ENCODE data around the gene MEAF6.

DNA sequence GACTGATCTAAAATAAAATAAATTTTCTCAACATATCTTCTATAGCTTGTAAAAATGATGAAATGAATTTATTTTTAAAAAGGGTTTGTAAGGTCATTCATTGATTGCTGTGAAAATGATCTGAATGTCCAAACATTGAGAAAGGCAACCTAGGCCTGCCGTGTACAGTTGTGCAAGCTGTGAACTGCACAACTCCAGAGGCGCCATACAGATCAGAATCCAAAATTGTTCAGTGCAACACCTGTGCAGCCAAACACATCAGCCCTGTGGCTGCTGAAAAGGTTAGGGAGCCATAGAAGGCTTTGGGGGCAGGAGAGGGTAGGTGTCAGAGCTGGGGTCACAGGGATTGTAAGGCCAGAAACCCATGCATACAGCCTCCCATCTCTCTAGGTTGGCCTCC lies 50.1 kb downstream of the MEAF6 start:
- TF ChIP-seq, protein P1, sequence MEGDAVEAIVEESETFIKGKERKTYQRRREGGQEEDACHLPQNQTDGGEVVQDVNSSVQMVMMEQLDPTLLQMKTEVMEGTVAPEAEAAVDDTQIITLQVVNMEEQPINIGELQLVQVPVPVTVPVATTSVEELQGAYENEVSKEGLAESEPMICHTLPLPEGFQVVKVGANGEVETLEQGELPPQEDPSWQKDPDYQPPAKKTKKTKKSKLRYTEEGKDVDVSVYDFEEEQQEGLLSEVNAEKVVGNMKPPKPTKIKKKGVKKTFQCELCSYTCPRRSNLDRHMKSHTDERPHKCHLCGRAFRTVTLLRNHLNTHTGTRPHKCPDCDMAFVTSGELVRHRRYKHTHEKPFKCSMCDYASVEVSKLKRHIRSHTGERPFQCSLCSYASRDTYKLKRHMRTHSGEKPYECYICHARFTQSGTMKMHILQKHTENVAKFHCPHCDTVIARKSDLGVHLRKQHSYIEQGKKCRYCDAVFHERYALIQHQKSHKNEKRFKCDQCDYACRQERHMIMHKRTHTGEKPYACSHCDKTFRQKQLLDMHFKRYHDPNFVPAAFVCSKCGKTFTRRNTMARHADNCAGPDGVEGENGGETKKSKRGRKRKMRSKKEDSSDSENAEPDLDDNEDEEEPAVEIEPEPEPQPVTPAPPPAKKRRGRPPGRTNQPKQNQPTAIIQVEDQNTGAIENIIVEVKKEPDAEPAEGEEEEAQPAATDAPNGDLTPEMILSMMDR (IDR thresholded peaks at IDR 0.05) = no peak
- no peak for TF ChIP-seq POLR2AphosphoS5 (IDR thresholded peaks at IDR 0.05)
- TF ChIP-seq POLR2A (IDR thresholded peaks at IDR 0.05) = no peak
- TF ChIP-seq EP300 (IDR thresholded peaks at IDR 0.05) = no peak

All from upper lobe of left lung (tissue), 4 donors.